K562 (cell line): ENCODE measurements around the gene MLLT11.

ENCODE experiments used
- CEBPB ChIP-seq: fragments of 450-650 bp; IDR thresholded peaks from 2 replicates; pipeline ENCODE4 v1.6.1; 2016; ENCODE audit warnings: missing genetic modification characterization, missing compliant biosample characterization
- HNRNPL ChIP-seq: fragments of 200-400 bp; formaldehyde crosslinking; IDR thresholded peaks from 2 replicates; pipeline ENCODE4 v1.6.1; 2017; ENCODE audit warnings: low read depth, mild to moderate bottlenecking, low read length
- PHF21A ChIP-seq: fragments of 450-650 bp; IDR thresholded peaks from 2 replicates; pipeline ENCODE4 v1.6.1; 2017; ENCODE audit warnings: low read depth, borderline replicate concordance
- TEAD4 ChIP-seq, 2 experiments: sonication (generic) in 1 of 2; formaldehyde crosslinking in 1 of 2; IDR thresholded peaks; 2 replicates each; pipeline versions ENCODE4 v1.6.1 to v1.8.0; 2012 to 2022; ENCODE audit warnings: borderline replicate concordance in 1 of 2, inconsistent platforms in 1 of 2, low read length in 1 of 2, mild to moderate bottlenecking in 1 of 2, missing genetic modification reagents in 1 of 2
- YBX1 ChIP-seq: fragments of 450-650 bp; IDR thresholded peaks from 2 replicates; pipeline ENCODE4 v1.7.1; 2016; ENCODE audit warnings: mild to moderate bottlenecking

DNA sequence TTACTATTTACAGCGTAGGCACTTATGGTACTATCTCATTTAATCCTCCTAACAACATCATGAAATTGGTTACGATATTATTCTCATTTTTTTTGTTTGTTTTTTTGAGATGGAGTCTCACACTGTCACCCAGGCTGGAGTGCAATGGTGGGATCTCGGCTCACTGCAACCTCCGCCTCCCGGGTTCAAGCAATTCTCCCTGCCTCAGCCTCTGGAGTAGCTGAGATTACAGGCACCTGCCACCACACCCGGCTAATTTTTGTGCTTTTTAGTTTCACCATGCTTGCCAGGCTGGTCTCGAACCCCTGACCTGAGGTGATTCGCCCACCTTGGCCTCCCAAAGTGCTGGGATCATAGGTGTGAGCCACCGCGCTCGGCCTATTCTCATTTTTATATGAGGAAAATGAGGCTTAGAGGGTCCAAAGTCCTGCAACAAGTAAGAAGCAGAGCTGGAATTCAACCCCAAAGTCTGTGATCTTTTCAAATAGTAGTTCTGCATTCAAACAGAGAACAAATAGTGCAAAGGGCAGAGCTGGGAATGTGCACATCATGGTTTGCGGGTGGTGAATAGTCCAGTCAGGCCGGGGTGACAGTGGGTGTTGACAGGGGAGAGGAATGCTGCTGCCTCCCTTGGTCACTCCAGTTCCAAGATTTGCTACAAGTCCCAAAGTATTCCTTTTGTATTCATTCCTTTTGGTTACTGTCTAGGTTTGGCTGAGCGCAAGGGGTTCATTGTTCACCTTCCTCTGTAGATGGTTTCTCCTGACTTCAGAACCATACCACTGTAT, 47.3 kb upstream of the MLLT11 start:
- TF ChIP-seq YBX1 (no peak), PHF21A (no peak), HNRNPL (no peak), CEBPB (tag) (no peak), TEAD4 (IDR thresholded peaks at IDR 0.05; ENCODE audit: low read length) (no peak), TEAD4 (CRISPR knock-in tag; IDR thresholded peaks at IDR 0.05; ENCODE audit: borderline replicate concordance) (no peak)
